ENCODE data around the gene ZFHX3. TPM values are rescaled to one million over a fixed set of nuclear protein-coding genes. Genes with fewer than 3 reads are reported as not detected.

The ZFHX3 gene
- total RNA-seq, 2 donors from 2014 or later, result 57.7 to 70.1 TPM

DNA sequence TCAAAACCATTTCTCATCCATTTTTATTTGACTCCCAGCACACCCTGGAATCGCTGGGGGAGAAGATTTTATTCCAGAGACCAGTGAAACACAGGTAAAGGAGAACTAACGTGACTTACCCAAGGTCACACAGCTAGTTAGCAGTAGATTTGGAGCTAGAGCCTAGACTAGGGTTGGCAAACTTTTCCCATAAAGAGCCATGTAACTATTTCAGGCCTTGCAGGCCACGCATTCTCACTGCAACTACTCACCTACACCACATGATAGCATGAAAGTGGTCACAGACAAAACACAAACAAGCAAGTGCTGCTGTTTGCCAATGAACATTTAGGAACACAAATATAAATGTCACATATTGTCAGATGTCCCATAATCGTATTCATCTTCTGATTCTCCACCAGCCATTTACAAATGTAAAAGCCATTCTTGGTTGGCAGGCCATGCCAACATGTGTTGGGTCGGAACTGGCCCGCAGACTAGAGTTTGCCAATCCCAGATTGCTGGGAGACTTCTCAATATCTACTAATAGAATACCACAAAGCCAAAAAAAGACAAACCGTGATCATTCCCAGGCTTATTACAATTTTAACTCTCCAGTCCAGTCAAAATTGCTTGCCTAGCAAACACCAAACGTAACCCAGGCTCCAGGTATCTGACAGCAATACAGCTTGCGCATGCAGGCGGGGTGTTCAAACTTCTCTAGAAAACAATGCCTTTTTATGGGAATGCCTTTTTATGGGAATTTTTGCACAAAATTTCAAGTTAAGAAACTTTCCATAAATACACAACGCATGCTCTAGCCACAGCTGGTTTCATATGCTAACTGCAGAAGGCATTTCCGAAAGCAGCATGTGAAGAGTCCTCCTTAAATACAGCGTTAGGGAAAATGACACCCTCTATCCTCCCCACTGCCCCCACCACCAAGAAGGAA, 20.9 kb downstream of the ZFHX3 start:
- no peaks in the 10 kb centered on the region for H3K36me3 ChIP-seq
- DNase-seq (ENCODE audit: low spot score), result no peak
- H3K27ac ChIP-seq, result peak overlapping the region in 1 of 2 donors; percentile 63
- no peaks in the 10 kb centered on the region for H3K9me3 ChIP-seq
- TF ChIP-seq, protein P1, sequence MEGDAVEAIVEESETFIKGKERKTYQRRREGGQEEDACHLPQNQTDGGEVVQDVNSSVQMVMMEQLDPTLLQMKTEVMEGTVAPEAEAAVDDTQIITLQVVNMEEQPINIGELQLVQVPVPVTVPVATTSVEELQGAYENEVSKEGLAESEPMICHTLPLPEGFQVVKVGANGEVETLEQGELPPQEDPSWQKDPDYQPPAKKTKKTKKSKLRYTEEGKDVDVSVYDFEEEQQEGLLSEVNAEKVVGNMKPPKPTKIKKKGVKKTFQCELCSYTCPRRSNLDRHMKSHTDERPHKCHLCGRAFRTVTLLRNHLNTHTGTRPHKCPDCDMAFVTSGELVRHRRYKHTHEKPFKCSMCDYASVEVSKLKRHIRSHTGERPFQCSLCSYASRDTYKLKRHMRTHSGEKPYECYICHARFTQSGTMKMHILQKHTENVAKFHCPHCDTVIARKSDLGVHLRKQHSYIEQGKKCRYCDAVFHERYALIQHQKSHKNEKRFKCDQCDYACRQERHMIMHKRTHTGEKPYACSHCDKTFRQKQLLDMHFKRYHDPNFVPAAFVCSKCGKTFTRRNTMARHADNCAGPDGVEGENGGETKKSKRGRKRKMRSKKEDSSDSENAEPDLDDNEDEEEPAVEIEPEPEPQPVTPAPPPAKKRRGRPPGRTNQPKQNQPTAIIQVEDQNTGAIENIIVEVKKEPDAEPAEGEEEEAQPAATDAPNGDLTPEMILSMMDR (IDR thresholded peaks at IDR 0.05), result no peak
- no peak overlapping the region for H3K4me3 ChIP-seq
- no peaks in the 10 kb centered on the region for H3K27me3 ChIP-seq (replicated peaks; ENCODE audit: insufficient read depth)
- peaks cover 34 to 64% of the 10 kb centered on the region in 2 donors for H3K4me1 ChIP-seq (ENCODE audit: control insufficient read depth in 1 of 2, low read depth in 2 of 2)
- ATAC-seq (ENCODE audit: insufficient number of reproducible peaks, low FRiP score, low read depth), result no peak

DNA sequence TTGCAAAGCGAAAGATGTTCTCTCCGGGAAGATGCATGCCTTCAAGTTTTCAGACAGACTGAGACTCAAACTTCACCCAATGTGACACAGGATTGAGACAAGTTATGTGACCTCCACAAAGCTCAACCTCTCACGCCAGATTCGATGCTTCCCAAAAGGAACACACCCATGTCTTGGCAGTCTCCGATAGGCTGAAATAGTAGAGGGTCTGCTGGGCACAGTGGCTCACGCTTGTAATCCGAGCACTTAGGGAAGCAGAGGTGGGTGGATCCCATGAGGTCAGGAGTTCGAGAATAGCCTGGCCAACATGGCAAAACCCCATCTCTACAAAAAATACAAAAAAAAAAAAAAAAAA, 22.1 kb downstream of the ZFHX3 start:
- TF ChIP-seq, protein P1 (IDR thresholded peaks at IDR 0.05), result no peak
- H3K4me1 ChIP-seq (ENCODE audit: control insufficient read depth in 1 of 2, low read depth in 2 of 2), result peaks cover 35 to 74% of the 10 kb centered on the region in 2 donors
- H3K36me3 ChIP-seq, result no peaks in the 10 kb centered on the region
- DNase-seq (ENCODE audit: low spot score), result no peak
- H3K27ac ChIP-seq, result peak overlapping the region; percentile 37 to 63
- no peak for ATAC-seq (ENCODE audit: insufficient number of reproducible peaks, low FRiP score, low read depth)
- H3K27me3 ChIP-seq (replicated peaks; ENCODE audit: insufficient read depth), result no peaks in the 10 kb centered on the region
- peak overlapping the region; percentile 30 for H3K4me3 ChIP-seq
- H3K9me3 ChIP-seq, result no peaks in the 10 kb centered on the region

DNA sequence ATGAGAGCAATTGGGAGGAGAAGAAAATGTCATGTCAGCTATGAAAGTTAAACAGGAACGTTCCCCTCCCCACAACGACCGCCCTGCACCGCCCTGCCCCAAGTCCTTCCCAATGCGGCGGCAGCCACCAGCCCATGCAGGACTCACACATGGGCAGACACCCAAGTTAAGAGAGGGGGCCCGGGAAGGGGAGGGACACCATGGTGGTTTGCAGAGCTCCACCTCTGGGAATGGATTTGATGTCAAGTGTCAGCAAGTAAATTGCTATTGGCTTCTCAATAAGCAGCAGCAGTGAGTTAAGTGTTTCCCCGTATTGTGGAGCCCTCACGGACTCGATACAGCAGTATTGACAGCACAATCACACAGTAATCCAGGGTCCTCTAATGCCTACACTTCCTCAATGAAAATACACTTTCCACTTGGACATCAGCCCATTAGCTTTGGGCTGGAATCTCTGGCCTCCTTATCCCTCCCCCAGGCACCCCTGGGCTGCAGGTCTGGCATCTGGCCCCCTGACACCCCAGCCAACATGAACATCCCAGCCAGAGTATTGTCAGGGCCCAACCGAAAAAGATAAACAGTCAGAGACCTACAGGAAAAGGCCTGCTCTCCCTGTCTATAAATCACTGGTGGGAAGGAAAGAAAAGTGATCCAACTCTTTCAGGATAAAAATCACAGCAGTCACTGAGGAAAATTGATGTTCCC, 22.6 kb downstream of the ZFHX3 start:
- Histone ChIP-seq H3K36me3 (no peaks in the 10 kb centered on the region), H3K4me3 (peak overlapping the region; percentile 30), H3K27me3 (replicated peaks; ENCODE audit: insufficient read depth) (no peaks in the 10 kb centered on the region), H3K4me1 (ENCODE audit: control insufficient read depth in 1 of 2, low read depth in 2 of 2) (peaks cover 38 to 77% of the 10 kb centered on the region in 2 donors), H3K27ac (peak overlapping the region; percentile 37 to 63), H3K9me3 (no peaks in the 10 kb centered on the region)
- no peak for DNase-seq (ENCODE audit: low spot score)
- no peak for ATAC-seq (ENCODE audit: insufficient number of reproducible peaks, low FRiP score, low read depth)
- TF ChIP-seq, protein P1 (IDR thresholded peaks at IDR 0.05), result no peak

DNA sequence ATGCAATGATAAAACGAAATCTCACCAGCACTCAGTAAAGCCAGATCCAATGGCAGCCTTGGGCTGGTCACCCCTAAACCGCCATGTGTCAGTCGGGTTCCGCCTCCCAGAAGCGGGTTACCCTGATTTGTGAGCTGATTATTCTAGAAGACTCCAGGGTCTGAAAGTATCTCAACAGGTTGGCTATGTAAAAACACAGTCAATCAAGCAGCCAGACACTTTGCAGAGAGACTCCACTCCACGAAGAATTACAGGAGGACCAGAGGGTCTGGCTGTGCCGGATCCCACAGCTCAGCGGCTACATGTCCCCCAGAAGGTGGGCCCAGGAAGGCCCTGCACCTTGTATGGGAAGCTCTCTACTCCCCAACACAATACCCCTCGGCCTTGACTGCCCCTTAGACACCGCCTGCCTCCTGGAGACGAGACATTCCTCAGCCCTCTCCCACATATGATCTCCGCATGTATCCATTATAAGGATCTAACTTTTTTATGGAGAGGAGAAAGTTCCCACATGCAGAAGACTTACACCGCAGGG, 23.3 kb downstream of the ZFHX3 start:
- Histone ChIP-seq H3K36me3 (no peaks in the 10 kb centered on the region), H3K9me3 (no peaks in the 10 kb centered on the region), H3K4me1 (ENCODE audit: control insufficient read depth in 1 of 2, low read depth in 2 of 2) (peaks cover 40 to 81% of the 10 kb centered on the region in 2 donors), H3K27me3 (replicated peaks; ENCODE audit: insufficient read depth) (no peaks in the 10 kb centered on the region), H3K27ac (peak overlapping the region; percentile 37 to 63), H3K4me3 (no peak overlapping the region)
- ATAC-seq (ENCODE audit: insufficient number of reproducible peaks, low FRiP score, low read depth) (no peak), DNase-seq (ENCODE audit: low spot score) (no peak)
- TF ChIP-seq, protein P1 (IDR thresholded peaks at IDR 0.05), result no peak
